ENCODE data around the gene FLT4. TPM values are rescaled to one million over a fixed set of nuclear protein-coding genes. Genes with fewer than 3 reads are reported as not detected.

Gene FLT4
- total and polyA plus RNA-seq, 9 donors, result 3.3 to 18.5 (median 7.0) TPM

DNA sequence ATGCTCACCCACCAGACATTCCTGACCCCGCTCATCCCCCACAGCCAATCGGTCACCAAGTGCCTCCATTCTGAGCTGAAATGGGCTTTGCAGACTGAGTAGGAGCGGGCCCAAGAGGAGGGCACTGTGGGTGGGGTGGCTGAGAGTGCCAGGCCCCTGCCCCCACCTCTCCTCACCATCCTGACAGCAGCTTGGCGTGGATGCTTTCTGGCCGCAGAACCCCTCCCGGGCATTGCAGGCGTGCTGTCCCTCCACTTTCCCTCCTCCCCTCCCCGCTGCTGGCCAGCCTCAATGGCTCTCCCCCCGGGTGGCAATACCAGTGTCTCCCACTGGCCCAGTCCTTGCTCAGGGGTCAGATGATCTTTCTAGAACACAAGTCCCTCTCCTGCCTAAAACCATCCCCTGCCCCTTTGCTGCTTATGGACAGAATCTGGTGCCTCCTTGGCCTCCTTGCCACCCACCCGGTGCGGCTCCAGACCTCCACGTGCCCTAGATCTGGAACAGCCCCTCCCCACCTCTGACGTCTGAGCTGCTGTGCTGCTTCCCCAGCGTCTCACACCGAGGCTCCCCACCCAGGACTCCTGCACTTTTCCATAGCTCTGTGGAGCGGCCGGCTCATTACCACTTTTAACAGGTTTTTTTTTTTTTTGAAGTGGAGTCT, 6.1 kb downstream of the FLT4 start:
- Histone ChIP-seq H3K4me3 (no peak overlapping the region), H3K36me3 (no peaks in the 10 kb centered on the region), H3K4me1 (ENCODE audit: insufficient read depth) (no peaks in the 10 kb centered on the region), H3K27ac (no peak overlapping the region), H3K27me3 (no peaks in the 10 kb centered on the region), H3K9me3 (no peaks in the 10 kb centered on the region)
- WGBS, 3 donors, result 65 to 69% (median 67%) methylated on average over 17 of the region's 17 CpGs
- intact Hi-C loops (cut with DNase I), result no loop called here
- TF ChIP-seq, protein P1, sequence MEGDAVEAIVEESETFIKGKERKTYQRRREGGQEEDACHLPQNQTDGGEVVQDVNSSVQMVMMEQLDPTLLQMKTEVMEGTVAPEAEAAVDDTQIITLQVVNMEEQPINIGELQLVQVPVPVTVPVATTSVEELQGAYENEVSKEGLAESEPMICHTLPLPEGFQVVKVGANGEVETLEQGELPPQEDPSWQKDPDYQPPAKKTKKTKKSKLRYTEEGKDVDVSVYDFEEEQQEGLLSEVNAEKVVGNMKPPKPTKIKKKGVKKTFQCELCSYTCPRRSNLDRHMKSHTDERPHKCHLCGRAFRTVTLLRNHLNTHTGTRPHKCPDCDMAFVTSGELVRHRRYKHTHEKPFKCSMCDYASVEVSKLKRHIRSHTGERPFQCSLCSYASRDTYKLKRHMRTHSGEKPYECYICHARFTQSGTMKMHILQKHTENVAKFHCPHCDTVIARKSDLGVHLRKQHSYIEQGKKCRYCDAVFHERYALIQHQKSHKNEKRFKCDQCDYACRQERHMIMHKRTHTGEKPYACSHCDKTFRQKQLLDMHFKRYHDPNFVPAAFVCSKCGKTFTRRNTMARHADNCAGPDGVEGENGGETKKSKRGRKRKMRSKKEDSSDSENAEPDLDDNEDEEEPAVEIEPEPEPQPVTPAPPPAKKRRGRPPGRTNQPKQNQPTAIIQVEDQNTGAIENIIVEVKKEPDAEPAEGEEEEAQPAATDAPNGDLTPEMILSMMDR (IDR thresholded peaks at IDR 0.05), result no peak
- TF ChIP-seq EP300 (IDR thresholded peaks at IDR 0.05) (no peak), POLR2A (IDR thresholded peaks at IDR 0.05) (no peak)
- no peak for DNase-seq

DNA sequence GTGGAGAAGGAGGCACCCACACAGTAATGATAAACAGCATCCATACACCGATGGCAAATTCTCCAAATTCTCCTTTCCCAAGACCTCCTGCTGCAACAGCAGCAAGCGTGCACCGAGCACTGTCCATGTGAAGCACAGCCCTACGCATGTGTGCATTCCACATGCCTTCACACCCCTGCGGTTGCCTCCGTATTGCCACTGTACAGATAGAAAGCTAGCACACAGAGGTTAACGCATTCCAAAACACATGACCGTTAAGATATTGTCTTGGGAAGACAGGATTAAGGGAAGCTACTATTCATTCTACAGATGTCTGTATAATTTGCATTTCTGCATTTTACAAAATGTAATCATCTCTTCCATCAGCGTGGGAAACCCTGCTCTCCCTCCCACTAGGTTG, 6.6 kb downstream of the FLT4 start:
- TF ChIP-seq POLR2A (IDR thresholded peaks at IDR 0.05) (no peak), EP300 (IDR thresholded peaks at IDR 0.05) (no peak)
- TF ChIP-seq, protein P1 (IDR thresholded peaks at IDR 0.05), result no peak
- no peak for DNase-seq
- no peaks in the 10 kb centered on the region for H3K36me3 ChIP-seq
- H3K27ac ChIP-seq, result no peak overlapping the region
- no peaks in the 10 kb centered on the region for H3K4me1 ChIP-seq (ENCODE audit: insufficient read depth)
- no peaks in the 10 kb centered on the region for H3K27me3 ChIP-seq
- H3K4me3 ChIP-seq, result no peak overlapping the region
- intact Hi-C loops (cut with DNase I), result no loop called here
- H3K9me3 ChIP-seq, result no peaks in the 10 kb centered on the region
- 55 to 58% (median 57%) methylated on average over 9 of the region's 9 CpGs for WGBS, 3 donors

DNA sequence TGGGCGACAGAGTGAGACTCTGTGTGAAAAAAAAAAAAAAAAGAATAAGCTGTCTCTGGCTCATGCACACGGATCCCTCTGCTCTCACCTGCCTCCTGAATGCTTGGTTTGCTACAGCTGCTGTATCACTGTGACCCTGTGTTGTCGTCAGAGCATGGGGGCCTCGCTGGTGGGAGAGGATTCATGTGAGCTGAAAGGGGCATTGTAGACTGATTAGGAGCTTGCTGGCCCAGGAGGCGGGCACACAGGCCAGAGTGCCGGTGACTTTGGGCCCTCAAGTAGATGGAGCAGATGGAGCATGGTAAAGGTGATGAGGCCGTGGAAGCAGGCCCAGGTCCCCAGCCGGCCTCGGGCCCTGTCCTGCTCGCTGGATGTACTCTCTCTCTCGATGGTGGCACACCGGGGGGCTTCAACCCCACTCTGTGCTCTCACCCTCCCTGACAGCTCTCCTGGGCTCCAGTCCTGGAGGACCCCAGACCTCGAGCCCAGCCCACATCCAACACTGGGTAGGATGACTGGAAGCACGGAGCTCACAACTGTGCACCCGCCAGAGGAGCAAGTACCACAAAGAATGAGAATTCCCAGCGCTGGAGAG, 7.1 kb downstream of the FLT4 start:
- H3K9me3 ChIP-seq, result no peaks in the 10 kb centered on the region
- no peaks in the 10 kb centered on the region for H3K36me3 ChIP-seq
- no peak for DNase-seq
- WGBS, 3 donors, result 81 to 82% (median 82%) methylated on average over 16 of the region's 16 CpGs
- no peaks in the 10 kb centered on the region for H3K27me3 ChIP-seq
- TF ChIP-seq EP300 (IDR thresholded peaks at IDR 0.05), result no peak
- TF ChIP-seq, protein P1 (IDR thresholded peaks at IDR 0.05), result no peak
- TF ChIP-seq POLR2A (IDR thresholded peaks at IDR 0.05), result no peak
- no peaks in the 10 kb centered on the region for H3K4me1 ChIP-seq (ENCODE audit: insufficient read depth)
- intact Hi-C loops (cut with DNase I), result no loop called here
- H3K4me3 ChIP-seq, result no peak overlapping the region
- no peak overlapping the region for H3K27ac ChIP-seq

DNA sequence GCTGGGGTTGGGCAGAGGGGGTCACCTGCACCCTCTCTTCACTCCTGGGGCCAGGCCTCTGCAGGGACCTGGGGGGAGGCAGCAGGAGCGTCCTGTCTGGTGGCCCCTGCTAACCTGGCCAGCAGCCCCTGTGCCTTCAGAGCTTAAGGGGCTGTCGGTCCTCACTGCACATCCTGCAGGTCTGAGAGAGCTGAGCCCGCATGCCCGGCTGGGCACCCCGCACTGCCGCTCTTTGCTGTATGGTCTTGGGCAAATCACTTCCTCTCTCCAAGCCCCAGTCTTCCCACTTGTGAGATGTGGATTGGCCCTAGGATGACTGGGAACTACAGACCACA, 7.9 kb downstream of the FLT4 start:
- TF ChIP-seq, protein P1 (IDR thresholded peaks at IDR 0.05), result no peak
- TF ChIP-seq EP300 (IDR thresholded peaks at IDR 0.05) (no peak), POLR2A (IDR thresholded peaks at IDR 0.05) (no peak)
- no peaks in the 10 kb centered on the region for H3K9me3 ChIP-seq
- intact Hi-C loops (cut with DNase I), result no loop called here
- no peak overlapping the region for H3K4me3 ChIP-seq
- DNase-seq, result no peak
- H3K27ac ChIP-seq, result no peak overlapping the region
- no peaks in the 10 kb centered on the region for H3K4me1 ChIP-seq (ENCODE audit: insufficient read depth)
- 85 to 100% (median 88%) methylated on average over 5 to 6 of the region's 6 CpGs for WGBS, 3 donors
- H3K36me3 ChIP-seq, result no peaks in the 10 kb centered on the region
- no peaks in the 10 kb centered on the region for H3K27me3 ChIP-seq

Measured in ovary (tissue), 9 donors.